Lung microvascular endothelial cell (primary cell): ENCODE measurements around the gene TCEANC2. TPM values are rescaled to one million over a fixed set of nuclear protein-coding genes. Genes with fewer than 3 reads are reported as not detected.
A peak's percentile ranks its signal among the peaks of the same experiment; 100 is the strongest.

ENCODE experiments used
- DNase-seq, 2 donors: peaks; one replicate each; pipeline versions ENCODE4 v3.0.0 to v3.0.0-alpha.2; 2010; ENCODE audit warnings: low read depth in 2 of 2
- total RNA-seq: library from RNA; depleted of rRNA; stranded (reverse); fragments of >200 nt; gene quantifications from 2 replicates; pipeline ENCODE4 v1.2.1, GENCODE V29; 2014

The TCEANC2 gene
- total RNA-seq, 1 donor from 2014 or later: 1.8 TPM

GRCh38 chr1:54134295-54134694 lies 80.9 kb downstream of the TCEANC2 start:
- DNase-seq: no peak

GRCh38 chr1:54135436-54136120 lies 82.2 kb downstream of the TCEANC2 start:
- DNase-seq: no peak

- no peak for DNase-seq
Measured at GRCh38 chr1:54136269-54136896, 83.0 kb downstream of the TCEANC2 start.

GRCh38 chr1:54136963-54137533 lies 83.6 kb downstream of the TCEANC2 start:
- DNase-seq: no peak

- DNase-seq: peak; percentile 65 to 94
Measured at GRCh38 chr1:54137534-54138061, 84.2 kb downstream of the TCEANC2 start.

- DNase-seq: no peak
Measured at GRCh38 chr1:54138994-54139393, 85.6 kb downstream of the TCEANC2 start.

- DNase-seq: no peak
Measured at GRCh38 chr1:54139711-54140110, 86.3 kb downstream of the TCEANC2 start.

- DNase-seq: no peak
Measured at GRCh38 chr1:54142146-54142900, 88.9 kb downstream of the TCEANC2 start.

GRCh38 chr1:54144366-54144765 lies 91.0 kb downstream of the TCEANC2 start:
- DNase-seq: no peak

GRCh38 chr1:54149734-54150133 lies 96.3 kb downstream of the TCEANC2 start:
- DNase-seq: no peak

- no peak for DNase-seq
Measured at GRCh38 chr1:54151013-54151412, 97.6 kb downstream of the TCEANC2 start.

GRCh38 chr1:54152696-54153095 lies 99.3 kb downstream of the TCEANC2 start, which contains the start of gene CDCP2:
Gene CDCP2, minus strand, starts transcription at chr1:54153000. Its CDS starts 78 bp downstream, at chr1:54152922.
- no peak for DNase-seq

- DNase-seq: peak in 1 of 2 donors; percentile 30
Measured at GRCh38 chr1:54153535-54154439, 100.4 kb downstream of the TCEANC2 start.

Other genes starting within 250 kb of the TCEANC2 start
- gene NDC1, start 215.3 kb upstream of the TCEANC2 start, total RNA-seq: 8.5 and 13.7 TPM in 2 replicates
- gene YIPF1, start 163.8 kb upstream of the TCEANC2 start, total RNA-seq: 12.2 and 19.4 TPM in 2 replicates
- not detected in 2 replicates for gene DIO1, start 159.4 kb upstream of the TCEANC2 start, total RNA-seq
- 12.4 and 14.5 TPM in 2 replicates for gene IFT25, start 107.9 kb upstream of the TCEANC2 start, total RNA-seq
- gene LRRC42, start 107.3 kb upstream of the TCEANC2 start, total RNA-seq: 17.2 and 22.0 TPM in 2 replicates
- gene LDLRAD1, start 35.4 kb upstream of the TCEANC2 start, total RNA-seq: not detected in 2 replicates
- gene TMEM59, start 404 bp upstream of the TCEANC2 start, total RNA-seq: 198 and 425 TPM in 2 replicates
- under 0.01 and 0.22 TPM in 2 replicates for gene CDCP2, start 99.4 kb downstream of the TCEANC2 start, total RNA-seq
- gene CYB5RL, start 146.4 kb downstream of the TCEANC2 start, total RNA-seq: 2.6 and 4.2 TPM in 2 replicates
- 35.5 and 46.2 TPM in 2 replicates for gene MRPL37, start 146.6 kb downstream of the TCEANC2 start, total RNA-seq